Activated naive CD8-positive, alpha-beta T cell treated with anti-CD3 and anti-CD28 coated beads, Interleukin-2, amount 10 ng/mL, durations not matched to agents 7 days and 5 days (primary cell): ENCODE measurements around the gene MORC3. TPM values are rescaled to one million over a fixed set of nuclear protein-coding genes. Genes with fewer than 3 reads are reported as not detected.

Experiments
- ATAC-seq: fragments of 150-1000 bp; cut with Tn5 transposase; one replicate; pipeline ENCODE4 v1.10.0; 2021; ENCODE audit warnings: low read depth, moderate library complexity
- POLR2A ChIA-PET: fragments of 350-600 bp; sonication (Branson Sonifier 250); formaldehyde crosslinking; loops from one replicate; lab custom pipeline; 2021; ENCODE audit warnings: antibody characterized with exemption; lab: Charles Lee
- DNase-seq: peaks from one replicate; pipeline ENCODE4 v3.0.0; 2021
- H3K27ac Mint-ChIP-seq: one replicate; pipeline ENCODE4 v1.8.0; 2022; ENCODE audit warnings: mild to moderate bottlenecking, mixed read lengths
- H3K27me3 Mint-ChIP-seq: one replicate; pipeline ENCODE4 v1.8.0; 2022; ENCODE audit warnings: mild to moderate bottlenecking, moderate library complexity, mixed read lengths
- H3K36me3 Mint-ChIP-seq: one replicate; pipeline ENCODE4 v1.8.0; 2021; ENCODE audit warnings: mild to moderate bottlenecking, mixed read lengths
- H3K4me1 Mint-ChIP-seq: one replicate; pipeline ENCODE4 v1.8.0; 2021; ENCODE audit warnings: mixed read lengths
- H3K4me3 Mint-ChIP-seq: one replicate; pipeline ENCODE4 v1.8.0; 2022; ENCODE audit warnings: mild to moderate bottlenecking, moderate library complexity, mixed read lengths
- H3K9me3 Mint-ChIP-seq: one replicate; pipeline ENCODE4 v1.8.0; 2021; ENCODE audit warnings: mixed read lengths
- total RNA-seq, 2 experiments: library from RNA; stranded (reverse); gene quantifications; one replicate each; pipeline ENCODE4 v1.2.3, GENCODE V29; 2021

The MORC3 gene
- total RNA-seq, 2 experiments from 2014 or later, result 46.7 to 53.7 TPM

GRCh38 chr21:36423771-36424433 is 103.9 kb downstream of the MORC3 start:
- POLR2A ChIA-PET, result no interaction called here
- Mint-ChIP-seq H3K9me3 (no peaks in the 10 kb centered on the region), H3K4me3 (no peak overlapping the region), H3K36me3 (peaks cover 6% of the 10 kb centered on the region), H3K4me1 (peaks cover 5% of the 10 kb centered on the region), H3K27ac (no peak overlapping the region), H3K27me3 (no peaks in the 10 kb centered on the region)
- no peak for ATAC-seq
- no peak for DNase-seq

DNA sequence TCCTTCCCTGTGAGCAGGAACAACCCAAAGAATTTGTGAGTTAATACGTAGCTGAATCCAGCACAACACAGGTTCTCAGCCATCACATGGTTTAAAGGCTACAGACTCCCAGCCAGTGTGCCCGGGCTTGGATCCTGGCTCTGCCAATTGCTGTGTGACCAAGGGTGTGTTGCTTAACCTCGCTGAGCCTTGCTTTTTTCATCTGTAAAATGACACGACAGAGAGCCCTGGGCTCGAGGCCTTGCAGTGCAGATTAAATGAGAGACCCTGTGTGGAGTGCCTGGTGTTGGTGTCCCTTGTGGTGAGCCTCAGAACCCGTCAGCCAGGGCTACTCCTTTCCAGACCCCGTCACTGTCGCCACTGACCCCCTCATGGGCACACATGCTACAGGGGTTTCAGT is 104.6 kb downstream of the MORC3 start:
- no peaks in the 10 kb centered on the region for H3K9me3 Mint-ChIP-seq
- H3K4me3 Mint-ChIP-seq, result no peak overlapping the region
- peaks cover 6% of the 10 kb centered on the region for H3K36me3 Mint-ChIP-seq

DNA sequence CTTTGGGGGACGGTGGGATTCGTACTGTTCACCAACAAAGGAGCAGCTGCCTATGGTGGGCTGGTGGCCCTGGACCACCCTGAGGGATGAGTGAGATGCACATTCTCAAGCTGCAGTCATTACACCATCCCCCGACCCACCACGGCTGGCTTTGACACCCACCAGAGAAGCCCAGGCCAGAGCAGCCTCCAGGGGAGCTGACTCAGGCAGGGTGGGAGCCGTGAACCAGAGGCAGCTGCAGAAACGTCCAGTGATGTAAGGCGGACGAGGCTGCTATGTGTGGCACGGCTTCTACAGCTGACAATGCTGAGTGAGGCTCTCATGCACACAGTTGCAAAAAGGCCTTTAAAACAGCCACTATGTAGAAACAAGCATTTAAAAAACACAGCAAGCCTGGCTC is 105.3 kb downstream of the MORC3 start:
- peaks cover 3% of the 10 kb centered on the region for H3K27me3 Mint-ChIP-seq
- no peak overlapping the region for H3K27ac Mint-ChIP-seq
- POLR2A ChIA-PET, result interaction anchor here (0.7 kb wide), 1 partner anchor 46 kb away, joined by 3 read pairs; no protein-coding TSS in a partner anchor
- DNase-seq (no peak), ATAC-seq (no peak)
- H3K9me3 Mint-ChIP-seq, result no peaks in the 10 kb centered on the region
- H3K4me1 Mint-ChIP-seq, result peaks cover 14% of the 10 kb centered on the region
- H3K36me3 Mint-ChIP-seq, result peaks cover 4% of the 10 kb centered on the region
- no peak overlapping the region for H3K4me3 Mint-ChIP-seq

More for the DNA sequence above, 104.6 kb downstream of the MORC3 start:
- DNase-seq (no peak), ATAC-seq (no peak)
- H3K4me1 Mint-ChIP-seq, result peaks cover 8% of the 10 kb centered on the region
- H3K27ac Mint-ChIP-seq, result no peak overlapping the region
- H3K27me3 Mint-ChIP-seq, result no peaks in the 10 kb centered on the region
- POLR2A ChIA-PET, result no interaction called here

Other genes with a start within 250 kb of the MORC3 start
- gene CBR3, start 185.1 kb upstream of the MORC3 start, total RNA-seq, result 10 to 100 TPM; 14.6 to 14.9 TPM
- 10 to 100 TPM; 24.1 to 27.1 TPM for gene DOP1B, start 163.4 kb upstream of the MORC3 start, total RNA-seq
- gene CHAF1B, start 65.2 kb downstream of the MORC3 start, total RNA-seq, result 10 to 100 TPM; 20.5 to 23.1 TPM
- gene CLDN14, start 159.9 kb downstream of the MORC3 start, total RNA-seq, result not detected